NB4 (cell line): ENCODE results near the gene SFMBT2.

ENCODE experiments used
- DNase-seq: peaks from one replicate; pipeline ENCODE4 v3.0.0; 2010; ENCODE audit warnings: low read depth
- H3K4me3 ChIP-seq: one replicate; pipeline ENCODE4 v1.5.1; 2011; ENCODE audit warnings: mild to moderate bottlenecking, low read depth, low read length, moderate library complexity
- MAX ChIP-seq: IDR thresholded peaks from 2 replicates; pipeline ENCODE4 v1.6.1; 2011; ENCODE audit warnings: low read depth, low read length
- MYC ChIP-seq: IDR thresholded peaks from 2 replicates; pipeline ENCODE4 v1.6.1; 2011; ENCODE audit warnings: low read depth, low read length
- POLR2A ChIP-seq: IDR thresholded peaks from 2 replicates; pipeline ENCODE4 v1.6.1; 2011; ENCODE audit warnings: mild to moderate bottlenecking; ENCODE audit not compliant: insufficient read length; ENCODE audit errors: extremely low read depth
- TF ChIP-seq, protein P1 (sequence below): IDR thresholded peaks from one replicate; pipeline ENCODE4 v1.5.1; 2012; ENCODE audit warnings: low read depth, low read length

The SFMBT2 gene

GRCh38 chr10:7117806-7118674, 292.8 kb downstream of the SFMBT2 start:
- H3K4me3 ChIP-seq = no peak overlapping the region
- TF ChIP-seq MYC (no peak), MAX (no peak), POLR2A (no peak)
- TF ChIP-seq, protein P1, sequence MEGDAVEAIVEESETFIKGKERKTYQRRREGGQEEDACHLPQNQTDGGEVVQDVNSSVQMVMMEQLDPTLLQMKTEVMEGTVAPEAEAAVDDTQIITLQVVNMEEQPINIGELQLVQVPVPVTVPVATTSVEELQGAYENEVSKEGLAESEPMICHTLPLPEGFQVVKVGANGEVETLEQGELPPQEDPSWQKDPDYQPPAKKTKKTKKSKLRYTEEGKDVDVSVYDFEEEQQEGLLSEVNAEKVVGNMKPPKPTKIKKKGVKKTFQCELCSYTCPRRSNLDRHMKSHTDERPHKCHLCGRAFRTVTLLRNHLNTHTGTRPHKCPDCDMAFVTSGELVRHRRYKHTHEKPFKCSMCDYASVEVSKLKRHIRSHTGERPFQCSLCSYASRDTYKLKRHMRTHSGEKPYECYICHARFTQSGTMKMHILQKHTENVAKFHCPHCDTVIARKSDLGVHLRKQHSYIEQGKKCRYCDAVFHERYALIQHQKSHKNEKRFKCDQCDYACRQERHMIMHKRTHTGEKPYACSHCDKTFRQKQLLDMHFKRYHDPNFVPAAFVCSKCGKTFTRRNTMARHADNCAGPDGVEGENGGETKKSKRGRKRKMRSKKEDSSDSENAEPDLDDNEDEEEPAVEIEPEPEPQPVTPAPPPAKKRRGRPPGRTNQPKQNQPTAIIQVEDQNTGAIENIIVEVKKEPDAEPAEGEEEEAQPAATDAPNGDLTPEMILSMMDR = no peak
- no peak for DNase-seq

- H3K4me3 ChIP-seq = no peak overlapping the region
- no peak for TF ChIP-seq MAX
- no peak for TF ChIP-seq POLR2A
- TF ChIP-seq, protein P1 = no peak
- no peak for TF ChIP-seq MYC
- DNase-seq = no peak
Observed at GRCh38 chr10:7117177-7117799, 293.5 kb downstream of the SFMBT2 start.

- TF ChIP-seq POLR2A (no peak), MYC (no peak), MAX (no peak)
- TF ChIP-seq, protein P1 = no peak
- H3K4me3 ChIP-seq = no peak overlapping the region
- DNase-seq = no peak
Observed at GRCh38 chr10:7111561-7111960, 299.3 kb downstream of the SFMBT2 start.

GRCh38 chr10:7111089-7111488, 299.7 kb downstream of the SFMBT2 start:
- TF ChIP-seq POLR2A = no peak
- TF ChIP-seq MAX = no peak
- no peak for TF ChIP-seq MYC
- DNase-seq = no peak
- H3K4me3 ChIP-seq = no peak overlapping the region
